Measurements from ENCODE around the gene TFAP2B. TPM values are rescaled to one million over a fixed set of nuclear protein-coding genes. Genes with fewer than 3 reads are reported as not detected.

TFAP2B gene
- total RNA-seq, 1 donor from 2014 or later = not detected

- H3K27ac Mint-ChIP-seq = no peak overlapping the region
- peaks cover 19% of the 10 kb centered on the region for H3K4me1 Mint-ChIP-seq (ENCODE audit: low read depth)
- no peaks in the 10 kb centered on the region for H3K9me3 Mint-ChIP-seq
- no peak for DNase-seq (ENCODE audit: low spot score)
- H3K27me3 Mint-ChIP-seq (ENCODE audit: insufficient read depth) = peaks cover 63% of the 10 kb centered on the region
- no peak overlapping the region for H3K4me3 Mint-ChIP-seq
- intact Hi-C loops (cut with micrococcal nuclease) = no loop called here
- H3K36me3 Mint-ChIP-seq (ENCODE audit: low read depth) = peaks cover 1% of the 10 kb centered on the region
Measured at GRCh38 chr6:50818020-50818419, 651 bp upstream of the TFAP2B start.

DNA sequence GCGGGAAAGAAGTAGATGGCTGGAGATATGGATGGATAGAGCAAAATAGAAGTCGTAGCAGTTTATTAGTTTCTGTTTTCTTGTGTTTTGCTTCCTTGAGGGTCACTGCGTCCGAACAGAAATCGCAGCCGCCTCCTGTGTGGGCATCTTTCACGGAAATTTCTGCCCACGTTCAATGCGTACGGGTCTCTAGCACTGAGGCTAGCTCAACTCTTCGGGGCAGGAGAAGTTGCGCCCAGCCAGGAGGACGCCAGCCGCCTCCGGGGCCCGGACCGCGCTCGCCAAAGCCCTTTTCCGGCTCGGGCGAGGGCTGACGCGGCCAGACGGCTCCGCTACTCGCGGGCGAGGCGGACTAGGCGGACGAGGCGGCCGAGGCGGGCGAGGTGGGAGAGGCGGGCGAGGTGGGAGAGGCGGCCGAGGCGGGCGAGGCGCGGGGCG lies 814 bp downstream of the TFAP2B start:
- no peaks in the 10 kb centered on the region for H3K9me3 Mint-ChIP-seq
- no peak overlapping the region for H3K4me3 Mint-ChIP-seq
- peaks cover 77% of the 10 kb centered on the region for H3K27me3 Mint-ChIP-seq (ENCODE audit: insufficient read depth)
- intact Hi-C loops (cut with micrococcal nuclease) = no loop called here
- peaks cover 19% of the 10 kb centered on the region for H3K4me1 Mint-ChIP-seq (ENCODE audit: low read depth)
- no peak for DNase-seq (ENCODE audit: low spot score)
- peaks cover 1% of the 10 kb centered on the region for H3K36me3 Mint-ChIP-seq (ENCODE audit: low read depth)
- no peak overlapping the region for H3K27ac Mint-ChIP-seq

DNA sequence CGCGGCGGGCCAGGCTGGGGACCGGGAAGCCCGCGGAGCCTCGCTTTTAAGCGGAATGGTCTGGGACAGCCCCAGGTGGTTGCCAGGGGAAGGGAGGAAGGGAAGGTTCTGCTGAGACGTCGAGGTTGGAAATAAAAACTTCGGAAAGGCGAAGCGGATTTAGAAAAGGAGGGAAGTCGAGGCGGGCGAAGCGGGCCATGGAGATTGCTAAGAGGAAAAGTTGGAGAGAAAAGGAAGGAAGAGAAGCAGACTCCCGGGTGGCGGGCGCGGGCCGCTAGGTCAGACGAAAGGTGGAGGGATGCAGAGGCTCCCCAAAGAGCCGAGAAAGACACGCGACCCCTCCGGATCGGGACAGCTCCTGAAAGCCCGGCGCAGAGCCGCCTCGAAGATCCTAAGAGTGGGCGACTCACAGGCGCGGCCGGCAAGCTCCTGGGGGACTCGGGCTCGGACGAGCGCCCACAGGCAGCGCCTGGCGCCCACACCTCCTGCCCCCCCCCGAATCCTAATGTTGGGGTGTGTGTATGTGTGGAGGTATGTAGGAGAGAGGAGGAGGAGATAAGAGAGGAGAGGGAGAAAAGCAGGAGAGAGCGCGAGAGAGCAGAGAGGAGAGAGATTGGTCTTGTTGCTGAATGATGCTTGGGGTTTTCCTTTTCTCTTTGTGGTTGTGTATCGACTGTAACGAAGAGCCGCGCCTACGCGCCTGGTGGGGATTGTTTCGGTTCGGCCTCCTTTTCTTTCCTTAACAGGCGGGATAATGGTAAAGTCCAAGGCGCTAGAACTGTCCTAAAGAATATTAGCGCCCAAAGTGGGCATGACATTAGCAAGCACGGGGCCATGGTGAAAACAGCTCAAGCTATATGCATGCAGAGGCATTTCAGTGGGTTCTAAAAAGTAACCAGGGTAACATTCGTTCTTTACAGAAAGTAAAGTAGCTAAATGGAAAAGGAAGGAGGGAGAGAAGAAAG lies 1.5 kb downstream of the TFAP2B start:
- intact Hi-C loops (cut with micrococcal nuclease) = loop anchor here (2.0 kb wide), 1 partner anchor 97 kb away; no protein-coding TSS in a partner anchor
- no peak for DNase-seq (ENCODE audit: low spot score)
- H3K9me3 Mint-ChIP-seq = no peaks in the 10 kb centered on the region
- peaks cover 1% of the 10 kb centered on the region for H3K36me3 Mint-ChIP-seq (ENCODE audit: low read depth)
- H3K27me3 Mint-ChIP-seq (ENCODE audit: insufficient read depth) = peaks cover 81% of the 10 kb centered on the region
- H3K4me1 Mint-ChIP-seq (ENCODE audit: low read depth) = peaks cover 17% of the 10 kb centered on the region
- H3K4me3 Mint-ChIP-seq = peak overlapping the region; percentile 45
- peak overlapping the region; percentile 45 for H3K27ac Mint-ChIP-seq

- Mint-ChIP-seq H3K4me3 (no peak overlapping the region), H3K27me3 (ENCODE audit: insufficient read depth) (peaks cover 84% of the 10 kb centered on the region)
- intact Hi-C loops (cut with micrococcal nuclease) = loop anchor here (2.0 kb wide), 1 partner anchor 98 kb away; no protein-coding TSS in a partner anchor
Measured at GRCh38 chr6:50820869-50821264, 2.2 kb downstream of the TFAP2B start.

DNA sequence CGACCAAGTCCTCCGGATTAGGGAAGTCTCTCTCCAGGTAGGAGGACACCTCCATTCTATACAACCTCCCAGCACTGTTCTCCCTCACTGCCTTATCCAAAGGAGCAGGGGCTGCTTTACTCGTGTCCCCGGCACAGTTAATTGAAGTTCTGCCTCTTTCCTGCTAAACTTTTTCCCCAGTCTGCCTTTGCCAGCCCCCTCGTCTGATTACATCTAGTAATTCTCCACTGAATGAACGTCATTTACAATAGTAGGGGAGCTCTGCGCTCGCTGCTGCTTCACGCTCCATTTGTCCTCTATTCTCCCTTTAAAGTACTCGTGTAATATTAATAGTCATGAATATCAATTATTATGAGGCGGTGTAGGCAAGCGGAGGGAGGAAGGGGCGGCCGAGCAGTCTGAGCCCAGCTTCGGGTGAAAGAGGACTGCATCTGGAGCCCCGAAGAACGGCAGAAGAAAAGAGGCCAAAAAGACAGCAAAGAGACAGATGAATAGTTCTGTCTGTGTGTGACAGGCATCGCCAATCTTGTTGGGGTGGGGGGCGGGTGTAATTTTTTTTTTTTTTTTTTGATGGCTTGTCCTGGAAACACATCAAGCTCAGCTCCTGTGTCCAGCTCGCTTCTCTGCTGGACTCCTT lies 2.9 kb downstream of the TFAP2B start:
- peaks cover 86% of the 10 kb centered on the region for H3K27me3 Mint-ChIP-seq (ENCODE audit: insufficient read depth)
- intact Hi-C loops (cut with micrococcal nuclease) = loop anchor here (2.0 kb wide), 1 partner anchor 99 kb away; no protein-coding TSS in a partner anchor
- peaks cover 1% of the 10 kb centered on the region for H3K36me3 Mint-ChIP-seq (ENCODE audit: low read depth)
- no peak for DNase-seq (ENCODE audit: low spot score)
- no peak overlapping the region for H3K4me3 Mint-ChIP-seq
- no peaks in the 10 kb centered on the region for H3K9me3 Mint-ChIP-seq
- peak overlapping the region; percentile 2 for H3K27ac Mint-ChIP-seq
- peaks cover 7% of the 10 kb centered on the region for H3K4me1 Mint-ChIP-seq (ENCODE audit: low read depth)

More at GRCh38 chr6:50820869-50821264, 2.2 kb downstream of the TFAP2B start:
- peaks cover 1% of the 10 kb centered on the region for H3K36me3 Mint-ChIP-seq (ENCODE audit: low read depth)
- peaks cover 10% of the 10 kb centered on the region for H3K4me1 Mint-ChIP-seq (ENCODE audit: low read depth)
- peak overlapping the region; percentile 45 for H3K27ac Mint-ChIP-seq
- no peaks in the 10 kb centered on the region for H3K9me3 Mint-ChIP-seq
- DNase-seq (ENCODE audit: low spot score) = no peak

DNA sequence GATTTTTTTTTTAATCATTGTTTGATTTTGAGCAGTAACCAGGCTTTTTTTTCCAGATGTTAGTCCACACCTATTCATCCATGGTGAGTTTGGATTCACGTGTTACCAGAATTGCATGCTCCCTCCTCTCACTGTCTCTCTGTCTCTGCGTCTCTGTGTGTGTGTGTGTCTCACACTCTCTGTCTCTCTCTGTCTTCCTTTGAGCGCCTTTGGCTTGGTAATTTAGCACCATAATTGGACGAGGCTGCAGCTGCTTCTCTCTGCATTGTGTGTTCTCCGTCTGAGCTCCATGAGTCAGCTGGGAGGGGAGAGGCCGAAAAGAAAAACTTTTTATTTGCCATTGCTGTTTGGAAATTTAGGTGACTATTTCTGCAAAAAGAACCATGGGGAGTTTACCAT lies 3.4 kb downstream of the TFAP2B start:
- H3K4me3 Mint-ChIP-seq = no peak overlapping the region
- H3K4me1 Mint-ChIP-seq (ENCODE audit: low read depth) = peaks cover 7% of the 10 kb centered on the region
- H3K9me3 Mint-ChIP-seq = no peaks in the 10 kb centered on the region
- H3K36me3 Mint-ChIP-seq (ENCODE audit: low read depth) = peaks cover 1% of the 10 kb centered on the region
- DNase-seq (ENCODE audit: low spot score) = no peak
- intact Hi-C loops (cut with micrococcal nuclease) = no loop called here
- H3K27ac Mint-ChIP-seq = peak overlapping the region; percentile 24
- peaks cover 86% of the 10 kb centered on the region for H3K27me3 Mint-ChIP-seq (ENCODE audit: insufficient read depth)

DNA sequence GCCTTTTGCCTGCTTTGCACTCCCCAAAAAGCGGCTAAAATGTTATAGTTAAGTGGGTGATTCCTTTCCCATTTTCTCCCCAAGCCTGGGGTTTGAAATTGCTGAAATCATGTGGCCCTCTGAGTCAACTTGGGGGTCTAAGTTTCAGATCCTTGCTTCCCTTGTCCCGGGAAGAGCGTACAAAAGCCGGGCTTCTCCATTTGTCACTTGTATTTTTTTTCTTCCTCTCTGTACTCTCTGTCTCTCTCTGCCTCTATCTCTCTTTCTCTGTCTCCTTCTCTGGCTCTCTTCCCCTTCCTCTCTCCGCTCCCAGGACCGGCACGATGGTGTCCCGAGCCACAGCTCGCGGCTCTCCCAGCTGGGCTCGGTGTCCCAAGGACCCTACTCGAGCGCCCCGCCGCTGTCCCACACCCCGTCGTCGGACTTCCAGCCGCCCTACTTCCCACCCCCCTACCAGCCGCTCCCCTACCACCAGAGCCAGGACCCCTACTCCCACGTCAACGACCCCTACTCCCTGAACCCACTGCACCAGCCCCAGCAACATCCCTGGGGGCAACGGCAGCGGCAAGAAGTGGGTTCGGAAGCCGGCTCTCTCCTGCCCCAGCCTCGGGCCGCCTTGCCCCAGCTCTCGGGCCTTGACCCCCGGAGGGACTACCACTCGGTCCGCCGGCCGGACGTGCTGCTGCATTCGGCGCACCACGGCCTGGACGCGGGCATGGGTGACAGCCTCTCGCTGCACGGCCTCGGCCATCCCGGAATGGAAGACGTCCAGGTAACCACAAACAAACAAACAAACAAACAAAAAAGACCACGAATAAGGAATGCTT lies 4.6 kb downstream of the TFAP2B start:
- peaks cover 7% of the 10 kb centered on the region for H3K4me1 Mint-ChIP-seq (ENCODE audit: low read depth)
- H3K36me3 Mint-ChIP-seq (ENCODE audit: low read depth) = peaks cover 1% of the 10 kb centered on the region
- no peaks in the 10 kb centered on the region for H3K9me3 Mint-ChIP-seq
- H3K4me3 Mint-ChIP-seq = no peak overlapping the region
- H3K27me3 Mint-ChIP-seq (ENCODE audit: insufficient read depth) = peaks cover 83% of the 10 kb centered on the region
- H3K27ac Mint-ChIP-seq = no peak overlapping the region
- intact Hi-C loops (cut with micrococcal nuclease) = no loop called here
- DNase-seq (ENCODE audit: low spot score) = no peak

GRCh38 chr6:50824552-50824951 lies 5.9 kb downstream of the TFAP2B start:
- intact Hi-C loops (cut with micrococcal nuclease) = loop anchor here (2.0 kb wide), 1 partner anchor 24 kb away; no protein-coding TSS in a partner anchor
- no peak overlapping the region for H3K27ac Mint-ChIP-seq
- H3K9me3 Mint-ChIP-seq = no peaks in the 10 kb centered on the region
- no peaks in the 10 kb centered on the region for H3K36me3 Mint-ChIP-seq (ENCODE audit: low read depth)
- no peak overlapping the region for H3K4me3 Mint-ChIP-seq
- H3K4me1 Mint-ChIP-seq (ENCODE audit: low read depth) = peaks cover 7% of the 10 kb centered on the region
- H3K27me3 Mint-ChIP-seq (ENCODE audit: insufficient read depth) = peaks cover 81% of the 10 kb centered on the region
- DNase-seq (ENCODE audit: low spot score) = no peak

- Mint-ChIP-seq H3K4me1 (ENCODE audit: low read depth) (peaks cover 2% of the 10 kb centered on the region), H3K36me3 (ENCODE audit: low read depth) (no peaks in the 10 kb centered on the region), H3K27me3 (ENCODE audit: insufficient read depth) (peaks cover 77% of the 10 kb centered on the region), H3K9me3 (no peaks in the 10 kb centered on the region), H3K27ac (no peak overlapping the region), H3K4me3 (no peak overlapping the region)
- DNase-seq (ENCODE audit: low spot score) = no peak
- intact Hi-C loops (cut with micrococcal nuclease) = loop anchor here (2.0 kb wide), 1 partner anchor 23 kb away; no protein-coding TSS in a partner anchor
Measured at GRCh38 chr6:50825375-50826036, 6.8 kb downstream of the TFAP2B start.

DNA sequence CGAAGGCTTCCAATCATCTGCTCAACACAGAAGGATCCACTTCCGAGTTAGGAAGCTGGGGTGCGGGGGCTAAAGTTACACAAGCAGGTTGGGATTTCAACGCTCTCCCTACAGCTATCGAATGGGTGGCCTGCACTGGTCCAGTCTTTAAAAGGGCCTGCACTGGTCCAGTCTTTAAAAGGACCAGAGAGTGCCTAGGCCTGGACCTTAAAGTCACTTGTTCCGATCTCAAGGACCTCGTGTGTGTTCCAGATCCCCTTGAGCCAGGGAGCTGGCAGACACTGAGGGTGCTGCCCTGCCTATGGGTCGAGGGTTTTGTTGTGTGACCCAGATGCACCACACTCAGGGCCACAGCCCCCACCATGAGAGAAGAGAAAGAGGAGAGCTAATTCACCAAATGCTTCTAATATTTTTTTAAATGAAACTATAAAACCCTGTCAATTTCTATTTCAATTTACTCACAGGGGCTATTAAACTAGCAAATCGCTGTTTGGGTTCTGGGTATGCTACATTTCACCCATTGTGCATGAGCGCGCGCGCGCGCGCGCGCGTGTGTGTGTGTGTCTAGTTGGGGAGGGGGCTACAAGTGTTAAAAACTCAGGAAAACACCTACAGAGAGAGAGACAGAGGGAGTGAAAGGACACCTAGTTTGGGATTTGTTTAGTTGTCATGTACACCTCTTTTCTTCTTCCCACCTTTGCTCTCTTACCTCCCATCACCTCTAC lies 7.5 kb downstream of the TFAP2B start:
- H3K36me3 Mint-ChIP-seq (ENCODE audit: low read depth) = no peaks in the 10 kb centered on the region

GRCh38 chr6:50826803-50827202 lies 8.1 kb downstream of the TFAP2B start:
- H3K9me3 Mint-ChIP-seq = no peaks in the 10 kb centered on the region
- peaks cover 66% of the 10 kb centered on the region for H3K27me3 Mint-ChIP-seq (ENCODE audit: insufficient read depth)
- H3K27ac Mint-ChIP-seq = no peak overlapping the region
- H3K4me1 Mint-ChIP-seq (ENCODE audit: low read depth) = no peaks in the 10 kb centered on the region
- H3K4me3 Mint-ChIP-seq = no peak overlapping the region
- H3K36me3 Mint-ChIP-seq (ENCODE audit: low read depth) = no peaks in the 10 kb centered on the region
- DNase-seq (ENCODE audit: low spot score) = no peak
- intact Hi-C loops (cut with micrococcal nuclease) = no loop called here

More for the DNA sequence above, 7.5 kb downstream of the TFAP2B start:
- Mint-ChIP-seq H3K27ac (no peak overlapping the region), H3K4me1 (ENCODE audit: low read depth) (no peaks in the 10 kb centered on the region), H3K27me3 (ENCODE audit: insufficient read depth) (peaks cover 72% of the 10 kb centered on the region), H3K9me3 (no peaks in the 10 kb centered on the region), H3K4me3 (no peak overlapping the region)
- DNase-seq (ENCODE audit: low spot score) = no peak
- intact Hi-C loops (cut with micrococcal nuclease) = no loop called here
